GM18511 (cell line): ENCODE data around the gene C2CD4B.

Experiments used
- ATAC-seq: cut with Tn5 transposase; IDR thresholded peaks from one replicate; pipeline ENCODE4 v1.9.1; 2021; ENCODE audit warnings: mild to moderate bottlenecking, moderate library complexity; ENCODE audit not compliant: unreplicated experiment

C2CD4B gene

DNA sequence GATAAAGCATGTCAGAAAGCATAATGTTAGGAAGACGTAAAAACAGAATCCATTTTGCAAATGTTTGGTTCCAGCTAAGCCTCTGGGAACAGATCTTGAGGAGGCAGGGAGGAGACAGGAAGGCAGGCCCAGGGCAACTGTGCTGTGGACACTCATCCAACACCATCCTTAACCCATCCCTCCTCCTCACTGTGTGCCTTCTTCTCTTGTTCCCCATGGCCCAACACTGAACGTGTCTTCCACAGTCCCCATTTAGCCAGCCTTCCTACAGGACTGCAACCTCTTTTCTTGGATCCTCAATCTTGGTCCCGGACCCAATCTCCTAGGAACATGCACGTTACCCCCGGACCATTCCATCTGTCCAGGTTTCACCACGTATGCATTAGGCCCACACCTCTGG is 15.4 kb downstream of the C2CD4B start:
- ATAC-seq: no peak

DNA sequence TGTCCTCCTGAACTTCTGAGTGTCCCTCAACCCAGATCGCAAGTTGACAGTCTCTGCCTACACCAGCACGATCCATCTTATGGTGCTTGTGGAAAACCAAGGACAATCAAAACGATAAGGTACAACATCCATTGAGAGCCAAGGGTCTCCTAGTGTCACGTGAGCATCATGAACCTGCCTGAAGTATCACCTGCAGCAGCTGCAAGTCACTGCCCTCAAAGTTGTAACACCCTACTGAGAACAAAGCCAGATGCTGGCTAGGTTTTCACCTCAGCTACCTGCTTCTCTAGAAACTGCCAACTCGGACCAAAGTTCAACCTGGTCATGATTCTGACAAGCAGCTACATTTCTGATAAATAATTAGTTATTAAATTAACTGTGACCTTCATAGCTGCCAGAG is 17.5 kb downstream of the C2CD4B start:
- no peak for ATAC-seq

DNA sequence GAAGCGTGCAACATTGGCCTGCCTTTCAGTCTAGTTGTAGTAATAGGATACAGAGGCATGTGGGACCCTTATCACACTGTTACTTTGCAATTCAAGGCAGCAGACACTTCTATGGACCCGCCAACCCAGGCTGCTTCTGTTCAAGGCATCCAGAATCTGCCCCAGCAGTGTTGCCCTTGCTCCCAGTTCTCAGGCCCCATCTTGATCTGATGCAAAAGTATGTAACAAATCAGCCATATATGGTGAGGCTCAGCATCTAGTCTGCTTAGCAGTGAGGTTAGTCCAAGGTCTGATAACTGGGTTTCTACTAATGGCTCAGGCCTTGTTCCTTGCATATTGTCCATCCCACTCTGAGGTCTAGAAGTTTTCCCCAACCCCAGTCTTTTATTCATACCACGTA is 17.9 kb downstream of the C2CD4B start:
- ATAC-seq: no peak

DNA sequence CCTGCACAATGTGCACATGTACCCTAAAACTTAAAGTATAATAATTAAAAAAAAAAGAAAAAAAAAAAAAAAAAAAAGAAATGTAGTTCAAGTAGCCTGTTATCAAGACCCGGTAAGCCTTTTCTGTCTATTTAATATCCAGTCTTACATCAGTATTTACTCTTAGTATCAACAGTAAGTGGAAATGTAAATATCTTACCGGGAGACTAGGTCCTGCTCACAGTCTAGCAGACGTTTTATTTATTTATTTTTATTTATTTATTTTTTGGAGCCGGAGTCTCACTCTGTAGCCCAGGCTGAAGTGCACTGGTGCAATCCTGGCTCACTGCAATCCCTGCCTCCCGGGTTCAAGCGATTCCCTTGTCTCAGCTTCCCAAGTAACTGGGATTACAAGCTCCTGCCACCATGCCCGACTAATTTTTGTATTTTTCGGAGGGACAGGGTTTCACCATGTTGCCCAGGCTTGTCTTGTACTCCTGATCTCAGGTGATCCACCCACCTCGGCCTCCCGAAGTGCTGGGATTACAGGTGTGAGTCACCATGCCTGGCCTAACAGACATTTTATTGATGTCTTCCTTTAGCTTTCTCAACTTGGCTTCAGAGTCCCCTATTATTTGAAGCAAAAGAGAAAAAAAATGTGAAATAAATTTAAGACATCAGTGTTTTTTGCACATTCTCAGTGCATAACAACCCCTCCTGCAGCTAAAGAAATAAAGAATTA is 19.9 kb downstream of the C2CD4B start:
- no peak for ATAC-seq

DNA sequence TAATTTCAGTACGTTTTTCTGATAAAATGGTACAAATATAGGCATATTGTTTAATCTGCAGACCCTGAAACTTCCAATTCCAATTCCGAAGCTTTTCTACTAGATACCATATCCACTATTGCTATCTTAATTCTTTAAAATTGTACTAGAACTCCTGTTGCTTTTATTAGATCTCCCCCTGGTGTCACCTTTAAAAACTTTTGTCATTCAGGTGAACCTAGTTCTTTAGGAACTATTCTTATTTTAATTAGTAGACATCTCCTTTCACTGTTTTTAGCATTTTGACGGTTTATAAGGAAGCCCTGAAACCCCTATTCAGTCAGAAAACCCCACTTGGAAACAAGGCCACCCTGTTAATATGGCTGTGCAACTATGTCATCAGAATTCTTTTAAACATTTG is 22.3 kb downstream of the C2CD4B start:
- ATAC-seq: no peak

DNA sequence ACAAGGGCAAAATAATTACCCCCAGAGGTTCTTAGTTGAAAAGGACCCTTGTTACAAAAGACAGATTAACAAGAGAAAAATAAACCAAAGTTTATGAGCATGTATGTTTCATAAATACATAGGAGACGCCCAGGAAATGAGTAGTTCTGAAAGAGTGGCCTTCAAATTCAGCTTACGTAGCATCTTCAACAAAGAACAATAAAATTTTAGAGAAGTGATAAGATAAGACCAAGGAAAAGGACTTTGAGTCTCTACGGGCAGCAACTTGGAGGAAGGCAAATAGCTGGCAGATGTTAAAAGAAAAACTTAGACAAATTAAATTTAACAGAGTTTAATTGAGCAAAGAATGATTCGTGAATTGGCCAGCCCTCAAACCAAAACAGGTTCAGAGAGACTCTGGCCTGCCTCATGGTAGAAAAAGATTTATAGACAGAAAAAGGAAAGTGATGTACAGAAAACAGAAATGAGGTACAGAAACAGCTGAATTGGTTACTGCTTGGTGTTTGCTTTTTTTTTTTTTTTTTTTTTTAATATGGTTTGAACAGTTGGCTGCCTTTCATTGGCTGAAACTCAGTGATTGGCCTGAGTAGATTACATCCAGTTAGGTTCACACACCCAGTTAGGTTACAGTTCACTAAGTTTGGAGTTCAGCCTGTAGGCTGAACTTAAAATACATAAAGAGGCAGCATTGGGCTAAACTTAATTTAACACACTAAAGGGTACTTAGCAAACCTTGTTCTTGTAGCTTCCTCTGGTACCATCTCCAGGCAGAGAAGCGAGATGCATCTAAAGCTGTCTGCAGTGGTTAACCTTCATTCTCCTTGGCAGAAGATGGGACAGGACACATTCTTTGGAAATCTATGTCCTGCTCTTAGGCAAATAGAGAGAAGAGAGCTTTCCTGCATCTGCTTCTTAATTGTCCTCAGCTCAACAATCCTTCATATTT is 23.2 kb downstream of the C2CD4B start:
- ATAC-seq: no peak

DNA sequence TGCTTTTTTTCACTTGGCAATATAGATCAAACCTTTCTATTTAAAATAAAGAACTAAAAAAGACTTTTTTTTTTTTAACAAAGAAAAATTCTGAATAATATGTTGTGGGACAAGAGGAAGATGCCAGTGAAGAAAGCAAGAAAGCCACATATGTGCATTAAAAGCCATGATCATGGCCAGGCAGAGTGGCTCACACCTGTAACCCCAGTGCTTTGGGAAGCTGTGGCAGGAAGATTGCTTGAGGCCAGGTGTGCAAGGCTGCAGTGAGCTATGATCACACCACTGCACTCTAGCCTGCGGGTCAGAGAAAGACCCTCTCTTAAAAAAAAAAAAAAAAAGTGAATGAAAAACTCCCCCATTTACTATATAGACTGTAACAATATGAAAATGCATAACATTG is 23.9 kb downstream of the C2CD4B start:
- ATAC-seq: no peak

DNA sequence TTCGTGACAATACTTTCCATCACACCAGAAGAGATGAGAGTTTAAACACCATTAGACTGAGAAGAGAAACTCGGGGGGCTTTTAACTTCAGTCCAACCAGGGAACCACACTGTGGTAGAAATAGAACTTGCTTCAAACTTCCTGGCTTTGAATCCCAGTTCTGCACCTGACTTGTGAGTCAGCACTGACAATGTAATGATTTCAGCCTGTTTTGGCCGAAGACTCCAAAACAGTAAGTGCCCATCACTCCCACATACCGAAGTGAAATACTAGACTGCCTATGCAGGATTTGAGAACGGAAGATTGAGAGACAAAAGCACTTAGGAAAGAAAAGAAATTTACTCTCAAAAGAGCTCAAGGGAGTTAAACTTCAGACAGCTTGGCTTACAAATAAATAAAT is 27.0 kb downstream of the C2CD4B start:
- no peak for ATAC-seq

DNA sequence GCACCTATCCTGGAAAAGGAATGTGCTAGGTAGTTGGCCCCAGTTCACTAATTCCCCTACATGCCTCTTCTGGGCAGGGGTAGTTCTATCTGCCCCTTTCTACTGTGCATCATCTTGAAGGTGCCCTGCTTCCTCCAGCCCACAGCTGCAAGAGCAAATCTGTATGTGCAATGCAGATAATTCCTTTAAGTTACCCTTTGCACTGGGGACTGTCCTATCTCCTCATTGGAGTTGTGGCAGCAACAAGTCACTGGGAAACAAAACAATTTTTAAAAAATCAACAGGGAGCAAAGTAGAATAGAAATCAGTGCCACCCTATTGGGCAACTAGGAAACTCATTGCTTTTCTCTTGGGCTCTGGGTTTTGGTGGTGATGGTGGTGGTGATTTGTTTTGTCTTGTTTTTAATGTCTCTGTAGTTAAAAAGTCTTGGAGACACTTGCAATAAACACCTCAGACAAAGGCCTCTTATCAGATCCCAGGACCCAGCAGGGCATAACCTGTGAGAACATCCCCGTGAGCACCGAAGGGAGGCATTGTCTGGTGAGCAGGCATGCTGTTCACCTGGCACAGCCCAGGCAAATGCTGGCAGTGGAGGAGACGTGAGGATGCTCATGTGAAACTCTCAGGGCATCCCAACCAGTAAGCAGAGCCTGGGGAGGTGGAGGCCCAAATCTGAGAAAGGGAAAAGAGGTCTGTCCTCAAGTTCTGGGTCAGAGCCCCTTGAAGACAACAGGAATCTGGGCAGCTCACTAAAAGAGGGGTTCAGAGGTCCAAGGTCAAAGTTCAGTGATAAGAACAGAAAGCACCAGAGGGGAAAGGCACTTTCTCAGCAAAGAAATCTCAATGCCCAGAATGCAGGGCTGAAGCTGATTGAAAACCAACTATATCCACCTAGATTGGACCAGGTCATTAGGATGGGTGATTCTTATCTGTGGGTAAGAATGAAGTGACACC is 27.9 kb downstream of the C2CD4B start:
- no peak for ATAC-seq

DNA sequence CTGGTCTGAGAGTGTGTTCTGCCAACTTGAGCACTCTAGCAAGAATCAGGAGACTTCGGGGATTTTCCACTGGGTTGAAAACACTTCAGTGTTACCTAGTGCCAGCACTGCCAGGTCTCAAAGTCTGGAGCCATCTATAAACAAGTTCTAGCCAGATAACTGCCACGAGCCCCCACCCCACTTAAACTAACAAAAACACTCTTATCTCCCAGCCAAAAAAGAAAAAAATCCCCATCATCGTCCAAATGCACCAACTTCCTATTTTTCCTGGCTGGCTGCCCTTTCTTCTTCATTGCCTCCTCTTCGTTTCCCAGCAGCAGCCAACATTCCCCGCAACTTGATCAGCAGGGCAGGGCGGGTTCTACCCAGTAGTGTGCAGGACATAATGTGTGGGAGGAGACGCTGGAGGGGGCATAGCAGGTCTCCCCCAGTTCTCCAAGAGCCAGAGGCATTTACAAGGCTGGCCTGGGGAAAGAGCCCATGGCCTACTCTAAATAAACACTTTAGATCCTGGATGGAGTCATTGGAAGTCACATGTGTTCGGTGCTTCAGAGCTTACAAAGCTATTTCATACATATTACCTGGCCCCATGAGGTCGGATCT is 29.5 kb downstream of the C2CD4B start:
- ATAC-seq: no peak

DNA sequence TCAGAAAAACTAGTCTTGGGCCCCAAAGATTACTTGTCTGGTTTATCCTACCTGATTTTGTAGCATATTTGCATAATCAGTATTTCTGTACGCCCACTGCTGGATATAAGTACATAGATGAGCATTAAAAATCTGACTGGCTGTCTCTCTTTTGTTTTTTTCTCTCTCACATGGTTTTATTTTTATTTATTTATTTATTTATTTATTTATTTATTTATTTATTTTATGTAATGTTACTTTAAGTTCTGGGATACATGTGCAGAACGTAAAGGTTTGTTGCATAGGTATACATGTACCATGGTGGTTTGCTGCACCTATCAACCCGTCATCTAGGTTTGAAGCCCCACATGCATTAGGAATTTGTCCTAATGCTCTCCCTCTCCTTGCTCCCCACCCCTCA is 31.9 kb downstream of the C2CD4B start:
- no peak for ATAC-seq

DNA sequence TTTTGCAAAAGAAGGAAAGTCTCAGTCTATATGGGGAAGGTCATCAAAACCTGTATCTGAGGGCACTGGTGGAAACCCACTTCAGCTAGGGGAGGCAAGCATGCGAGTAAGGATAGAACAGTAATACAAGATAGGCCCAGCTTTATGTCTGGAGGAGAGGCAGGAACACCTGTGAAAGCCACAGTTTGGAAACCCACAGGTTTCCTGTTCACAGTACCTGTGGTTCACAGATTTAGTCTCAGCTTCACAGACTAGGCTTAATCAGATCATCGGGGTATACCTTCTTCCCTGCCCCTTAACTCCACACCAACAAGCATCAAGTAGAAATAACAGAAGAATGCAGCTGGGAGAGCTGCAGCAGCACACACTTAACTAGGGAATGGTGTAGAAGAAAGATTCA is 36.2 kb downstream of the C2CD4B start:
- no peak for ATAC-seq

DNA sequence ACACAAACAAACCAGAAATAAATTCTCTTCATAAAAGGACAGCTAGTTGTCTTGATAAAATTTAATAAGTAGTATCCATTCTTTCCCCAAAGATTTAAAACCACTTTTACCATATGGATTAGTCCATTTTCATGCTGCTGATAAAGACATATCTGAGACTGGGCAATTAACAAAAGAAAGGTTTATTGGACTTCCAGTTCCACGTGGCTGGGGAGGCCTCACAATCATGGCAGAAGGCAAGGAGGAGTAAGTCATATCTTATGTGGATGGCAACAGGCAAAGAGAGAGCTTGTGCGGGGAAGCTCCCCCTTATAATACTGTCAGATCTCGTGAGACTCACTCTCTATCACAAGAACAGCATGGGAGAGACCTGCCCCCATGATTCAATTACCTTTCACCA is 38.7 kb downstream of the C2CD4B start:
- no peak for ATAC-seq

DNA sequence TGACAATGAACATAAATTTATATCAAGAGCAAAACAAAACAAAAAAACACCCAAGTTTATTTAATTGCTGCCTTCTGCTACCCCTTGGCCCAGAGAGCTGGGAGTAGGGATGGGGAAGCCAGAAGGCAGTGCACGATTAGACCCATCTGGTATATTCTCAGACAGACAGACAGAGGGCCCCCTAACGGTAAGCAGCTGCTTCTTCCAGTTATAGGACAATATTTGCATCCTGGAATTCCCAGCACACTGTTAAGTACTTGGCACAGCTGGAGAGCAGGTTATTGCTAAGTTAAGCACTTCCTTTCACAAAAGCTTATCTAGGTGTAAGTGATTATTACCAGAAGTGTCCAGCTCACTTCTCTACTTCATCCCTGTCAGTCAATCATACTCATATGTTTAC is 39.3 kb downstream of the C2CD4B start:
- ATAC-seq: no peak

DNA sequence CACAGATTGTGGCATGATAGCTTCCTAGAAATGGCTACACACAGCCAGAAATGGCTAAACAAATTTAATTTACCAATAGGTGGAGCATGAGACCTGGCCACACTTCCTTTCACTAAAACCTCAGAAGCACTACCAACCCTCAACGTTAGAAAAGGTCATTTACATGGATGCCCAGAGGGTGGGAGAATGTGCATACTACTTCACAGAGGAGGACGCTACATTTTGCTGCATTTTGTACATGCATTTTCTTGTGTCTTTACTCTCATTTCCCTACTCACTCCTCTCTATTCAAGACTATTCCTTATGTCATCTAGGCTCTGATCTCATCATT is 40.1 kb downstream of the C2CD4B start:
- ATAC-seq: no peak

DNA sequence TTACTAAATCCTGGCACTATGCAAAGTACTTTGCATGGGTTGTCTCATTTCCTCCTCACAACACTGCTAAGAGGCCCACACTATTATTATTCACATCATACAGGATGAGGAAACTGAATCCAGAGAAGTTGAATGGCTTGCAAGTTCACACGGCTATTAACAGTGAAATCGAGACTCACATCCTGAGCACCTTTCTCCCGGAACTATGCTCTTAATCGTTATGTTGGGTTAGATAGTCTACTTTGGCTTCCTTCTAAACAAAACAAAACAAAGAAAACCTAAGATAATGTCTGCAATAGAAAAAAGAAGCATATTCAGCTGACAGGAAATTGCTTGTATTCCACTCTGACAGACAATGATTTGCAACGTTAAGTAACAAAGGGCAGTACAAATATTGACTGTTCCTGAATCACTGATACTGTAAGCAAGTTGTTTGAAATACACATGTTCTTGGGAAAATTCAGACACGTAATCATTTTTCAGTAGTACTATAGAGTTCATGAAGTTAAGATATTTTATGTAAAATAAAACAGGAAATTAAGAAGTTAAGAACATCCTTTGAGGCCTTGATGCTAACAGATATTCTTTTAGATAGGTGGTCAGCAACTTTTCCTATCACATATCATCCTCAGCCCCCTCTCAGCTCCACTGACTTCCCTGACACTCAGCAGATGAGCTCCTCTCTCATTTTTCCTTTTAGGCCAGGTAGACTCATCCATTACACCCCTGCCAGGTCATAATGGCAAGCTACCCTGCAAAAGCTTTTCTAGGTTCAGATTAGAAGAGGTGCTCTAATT is 40.7 kb downstream of the C2CD4B start:
- no peak for ATAC-seq

DNA sequence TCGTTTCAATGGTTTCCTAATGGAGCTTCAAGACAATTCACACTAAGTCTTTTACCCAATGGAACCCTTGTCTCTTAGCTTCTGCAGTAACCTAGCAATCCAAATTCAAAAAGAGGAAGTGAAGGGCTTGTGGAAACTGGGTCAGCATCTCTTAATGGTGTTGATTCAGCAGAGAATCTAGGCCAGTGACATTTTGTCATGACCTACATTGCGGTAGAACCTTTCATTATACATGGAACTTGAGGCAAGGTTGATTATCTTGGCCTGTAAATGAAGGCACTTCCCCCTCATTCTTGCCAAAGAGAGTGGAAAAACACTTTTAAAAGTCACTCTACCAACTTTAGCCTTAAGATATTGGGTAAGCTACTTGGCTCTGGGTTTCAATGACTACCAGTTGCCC is 42.8 kb downstream of the C2CD4B start:
- ATAC-seq: no peak

DNA sequence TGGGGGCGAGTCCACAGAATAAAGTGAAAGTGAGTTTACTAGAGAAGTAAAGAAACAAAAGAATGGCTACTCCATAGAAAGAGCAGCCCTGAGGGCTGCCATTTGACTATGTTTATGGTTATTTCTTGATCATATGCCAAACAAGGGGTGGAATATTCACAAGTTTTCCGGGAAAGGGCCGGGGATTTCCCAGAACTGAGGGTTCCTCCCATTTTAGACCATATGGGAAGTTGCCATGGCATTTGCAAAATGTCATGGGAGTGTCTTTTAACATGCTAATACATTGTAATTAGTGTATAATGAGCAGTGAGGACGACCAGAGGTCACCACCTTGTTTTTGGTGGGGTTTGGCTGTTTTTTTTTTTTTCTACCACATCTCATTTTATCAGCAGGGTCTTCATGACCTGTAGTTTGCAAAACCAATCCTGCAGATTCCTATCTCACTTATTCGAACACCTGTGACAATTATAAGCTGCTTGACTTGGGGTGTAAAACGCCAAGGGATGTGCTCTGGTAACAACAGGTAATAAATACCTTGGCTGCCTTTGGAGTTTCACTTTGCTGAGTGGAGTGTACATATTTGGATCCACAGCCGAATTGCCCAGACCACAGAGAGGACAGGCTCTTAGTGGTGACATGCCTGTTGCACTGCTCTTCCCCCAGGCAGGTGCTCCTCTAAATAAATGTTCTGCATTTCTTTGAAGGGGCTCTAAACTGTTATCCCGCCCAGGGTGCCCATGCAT is 43.6 kb downstream of the C2CD4B start:
- no peak for ATAC-seq

DNA sequence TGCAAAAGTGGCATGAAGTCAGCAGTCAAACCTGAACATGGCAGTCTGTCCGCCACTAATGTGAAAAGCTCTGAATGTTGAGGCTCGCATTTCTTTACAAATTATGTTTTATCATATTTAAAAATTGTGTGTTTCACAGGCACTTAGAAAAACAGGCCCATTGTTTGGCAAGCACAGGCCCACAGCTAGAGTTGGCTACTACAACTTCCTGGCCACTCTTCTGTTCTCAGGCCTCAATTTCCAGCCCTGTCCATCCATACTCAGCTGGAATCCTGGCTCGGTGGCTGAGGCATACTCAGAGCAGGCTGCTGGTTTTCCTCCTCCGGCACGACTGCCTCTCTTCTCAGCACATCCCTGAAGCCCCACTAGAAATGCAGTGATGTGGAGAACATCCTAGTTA is 44.3 kb downstream of the C2CD4B start:
- ATAC-seq: no peak
